Epithelial cell of esophagus (primary cell): Measurements from ENCODE around the gene VDR.
A peak's percentile ranks its signal among the peaks of the same experiment; 100 is the strongest.
"Not testable (repeated sequence)": the region's sequence is repeated elsewhere in the genome, so short reads cannot be mapped to it uniquely, and the experiment has no call there.

Experiments
- DNase-seq: peaks from one replicate; pipeline ENCODE4 v3.0.0; 2010; ENCODE audit warnings: low read depth
- H3K4me3 ChIP-seq: 2 replicates; pipeline ENCODE4 v1.5.1; 2011; ENCODE audit warnings: mild to moderate bottlenecking, low read length, control low read depth
- CTCF ChIP-seq: IDR thresholded peaks from 2 replicates; pipeline ENCODE4 v1.5.1; 2011; ENCODE audit warnings: low read depth, mild to moderate bottlenecking, low read length, control low read depth, inconsistent platforms; ENCODE audit not compliant: insufficient read depth; ENCODE audit errors: missing control alignments

VDR gene

GRCh38 chr12:47816403-47817271, 88.2 kb downstream of the VDR start:
- H3K4me3 ChIP-seq: no peak overlapping the region
- DNase-seq: no peak
- TF ChIP-seq CTCF: no peak

GRCh38 chr12:47815447-47815846, 89.3 kb downstream of the VDR start:
- not testable (repeated sequence) for H3K4me3 ChIP-seq, DNase-seq

GRCh38 chr12:47814539-47815170, 90.1 kb downstream of the VDR start:
- H3K4me3 ChIP-seq: no peak overlapping the region
- no peak for TF ChIP-seq CTCF
- DNase-seq: no peak

- peak overlapping the region; percentile 35 for H3K4me3 ChIP-seq
- DNase-seq: no peak
- no peak for TF ChIP-seq CTCF
Observed at GRCh38 chr12:47813511-47814196, 91.1 kb downstream of the VDR start.

- H3K4me3 ChIP-seq: peak overlapping the region; percentile 35
- TF ChIP-seq CTCF: no peak
- peak; percentile 83 for DNase-seq
Observed at GRCh38 chr12:47812797-47813510, 91.8 kb downstream of the VDR start.

GRCh38 chr12:47811581-47812484, 93.0 kb downstream of the VDR start:
- DNase-seq: peak; percentile 65
- no peak for TF ChIP-seq CTCF
- no peak overlapping the region for H3K4me3 ChIP-seq
